BLaER1 treated with 17β-estradiol and CSF1 and Interleukin-3, amounts not matched to agents 10 nM and 100 nM (cell line): Measurements from ENCODE around the gene CRYBA1.
A peak's percentile ranks its signal among the peaks of the same experiment; 100 is the strongest.

Source experiments
- H3K27ac ChIP-seq, 11 experiments: shearing (Covaris generic); formaldehyde crosslinking; 2 replicates each; pipeline ENCODE4 v1.8.1; 2022
- H3K27me3 ChIP-seq, 11 experiments: shearing (Covaris generic); formaldehyde crosslinking; 2 replicates each; pipeline ENCODE4 v1.8.1; 2022
- H3K36me3 ChIP-seq, 11 experiments: shearing (Covaris generic); formaldehyde crosslinking; 2 replicates each; pipeline ENCODE4 v1.8.1; 2022
- H3K4me1 ChIP-seq, 10 experiments: shearing (Covaris generic); formaldehyde crosslinking; 2 replicates each; pipeline ENCODE4 v1.8.1; 2022
- H3K4me2 ChIP-seq, 11 experiments: shearing (Covaris generic); formaldehyde crosslinking; 2 replicates each; pipeline ENCODE4 v1.8.1; 2022
- H3K4me3 ChIP-seq, 10 experiments: shearing (Covaris generic); formaldehyde crosslinking; 2 replicates each; pipeline ENCODE4 v1.8.1; 2022
- H3K9ac ChIP-seq, 11 experiments: shearing (Covaris generic); formaldehyde crosslinking; 2 replicates each; pipeline ENCODE4 v1.8.1; 2022
- H3K9me3 ChIP-seq, 11 experiments: shearing (Covaris generic); formaldehyde crosslinking; replicated peaks in 1 of 11; 2 replicates each; pipeline ENCODE4 v1.8.1; 2022
- H4K20me1 ChIP-seq, 11 experiments: shearing (Covaris generic); formaldehyde crosslinking; 2 replicates each; pipeline ENCODE4 v1.8.1; 2022
- Cebpa-rat ChIP-seq, 11 experiments: shearing (Covaris generic); IDR thresholded peaks; 2 replicates each; pipeline ENCODE4 v1.8.1; 2022

CRYBA1 gene

GRCh38 chr17:29295420-29295819, 48.8 kb downstream of the CRYBA1 start:
- H3K27ac ChIP-seq, result peak overlapping the region in 4 of 11 experiments; percentile 91 to 97 (median 94); a peak in 6 of 22 replicates
- peak overlapping the region in 3 of 10 experiments; percentile 95 to 100 (median 98); a peak in 1 of 20 replicates for H3K4me3 ChIP-seq
- no peak overlapping the region; a peak in 1 of 22 replicates for H3K9ac ChIP-seq
- H3K27me3 ChIP-seq, result no peaks in the 10 kb centered on the region
- H3K4me2 ChIP-seq, result peak overlapping the region in 10 of 11 experiments; percentile 71 to 89 (median 81); a peak in 18 of 22 replicates
- peaks cover 19 to 31% (median 27%) of the 10 kb centered on the region in 11 experiments for H4K20me1 ChIP-seq
- no peaks in the 10 kb centered on the region for H3K9me3 ChIP-seq
- H3K36me3 ChIP-seq, result peaks cover 0 to 15% (median 10%) of the 10 kb centered on the region in 11 experiments; a peak in 18 of 22 replicates
- H3K4me1 ChIP-seq, result peaks cover 4 to 23% (median 13%) of the 10 kb centered on the region in 10 experiments
- TF ChIP-seq Cebpa-rat (IDR thresholded peaks at IDR 0.05), result no peak

- Histone ChIP-seq H3K9me3 (no peaks in the 10 kb centered on the region), H3K4me2 (no peak overlapping the region), H3K36me3 (no peaks in the 10 kb centered on the region), H3K27ac (no peak overlapping the region), H3K9ac (no peak overlapping the region), H4K20me1 (no peaks in the 10 kb centered on the region), H3K4me1 (peaks cover 8 to 19% (median 17%) of the 10 kb centered on the region in 10 experiments; a peak in 18 of 20 replicates), H3K4me3 (no peak overlapping the region), H3K27me3 (no peaks in the 10 kb centered on the region)
- TF ChIP-seq Cebpa-rat (IDR thresholded peaks at IDR 0.05), result no peak
These were observed 52.4 kb downstream of the CRYBA1 start for GRCh38 chr17:29299031-29299430.

- Histone ChIP-seq H3K4me1 (peaks cover 4 to 12% (median 9%) of the 10 kb centered on the region in 10 experiments; a peak in 15 of 20 replicates), H3K27ac (no peak overlapping the region), H3K4me2 (peak overlapping the region in 8 of 11 experiments; percentile 9 to 42 (median 30); a peak in 10 of 22 replicates), H3K9me3 (no peaks in the 10 kb centered on the region), H3K36me3 (no peaks in the 10 kb centered on the region), H4K20me1 (no peaks in the 10 kb centered on the region), H3K27me3 (no peaks in the 10 kb centered on the region), H3K4me3 (no peak overlapping the region), H3K9ac (no peak overlapping the region)
- no peak for TF ChIP-seq Cebpa-rat (IDR thresholded peaks at IDR 0.05)
These were observed 56.7 kb downstream of the CRYBA1 start for GRCh38 chr17:29303386-29303785.
